GM12878 (cell line): Measurements from ENCODE around the gene CDH4. TPM values are rescaled to one million over a fixed set of nuclear protein-coding genes. Genes with fewer than 3 reads are reported as not detected.

Experiments
- ATAC-seq: fragments of 200-7000 bp; cut with Tn5 transposase; 3 replicates; pipeline ENCODE4 v1.9.1; 2020; ENCODE audit warnings: mild to moderate bottlenecking, moderate library complexity
- BruUV-seq: library from RNA; stranded (reverse); fragments of 400-500 nt; replicated peaks from 2 replicates; lab custom pipeline; 2021; lab: Mats Ljungman, UMichigan
- CTCF ChIA-PET: fragments of 300-600 bp; sonication (Branson Sonifier 250); formaldehyde crosslinking; extraction: SDS; loops from one replicate; lab custom pipeline; 2021; ENCODE audit warnings: inconsistent platforms; lab: Yijun Ruan, JAX
- POLR2A ChIA-PET: fragments of 350-600 bp; formaldehyde crosslinking; extraction: SDS; loops from one replicate; lab custom pipeline; 2021; ENCODE audit warnings: inconsistent platforms; lab: Charles Lee
- RAD21 ChIA-PET: fragments of 300-600 bp; sonication (Branson Sonifier 250); formaldehyde crosslinking; loops from one replicate; lab custom pipeline; 2023; ENCODE audit warnings: antibody characterized with exemption; ENCODE audit not compliant: unreplicated experiment; lab: Charles Lee
- SMC1A ChIA-PET: fragments of 300-600 bp; sonication (Branson Sonifier 250); formaldehyde crosslinking; loops from one replicate; lab custom pipeline; 2023; ENCODE audit not compliant: unreplicated experiment, uncharacterized antibody; lab: Charles Lee
- DNase-seq: peaks from one replicate; pipeline ENCODE4 v3.0.0-alpha.2; 2011; ENCODE audit warnings: low read depth, low spot score
- FAIRE-seq: peaks from 3 replicates; lab custom pipeline; 2011; peaks lifted over from hg19 to GRCh38; lab: Jason Lieb, UNC
- H2AFZ ChIP-seq: 2 replicates; pipeline ENCODE4 v1.6.0; 2011; ENCODE audit warnings: low read depth, low read length, control low read depth; ENCODE audit not compliant: control insufficient read depth
- H3K27ac ChIP-seq: 2 replicates; pipeline ENCODE4 v1.5.1; 2011; ENCODE audit warnings: control low read depth; ENCODE audit not compliant: control insufficient read depth, insufficient read depth
- H3K27me3 ChIP-seq, 2 experiments: replicated peaks in 1 of 2; 2 replicates each; pipeline versions ENCODE4 v1.6.0 to v1.6.1; 2011; ENCODE audit warnings: low read length in 1 of 2; ENCODE audit not compliant: control insufficient read depth in 2 of 2, insufficient read depth in 2 of 2
- H3K36me3 ChIP-seq, 2 experiments: 2 replicates each; pipeline ENCODE4 v1.5.1; 2011; ENCODE audit warnings: low read length in 1 of 2; ENCODE audit not compliant: control insufficient read depth in 2 of 2, insufficient read depth in 2 of 2
- H3K4me1 ChIP-seq: 2 replicates; pipeline ENCODE4 v1.6.1; 2011; ENCODE audit warnings: mild to moderate bottlenecking, low read length, moderate library complexity, mixed read lengths; ENCODE audit not compliant: control insufficient read depth, insufficient read depth
- H3K4me2 ChIP-seq: 2 replicates; pipeline ENCODE4 v1.6.0; 2011; ENCODE audit warnings: control low read depth; ENCODE audit not compliant: control insufficient read depth, insufficient read depth
- H3K4me3 ChIP-seq: fragments of 200-600 bp; sonication (generic); 2 replicates; pipeline ENCODE4 v1.5.1; 2016
- H3K79me2 ChIP-seq: 2 replicates; pipeline ENCODE4 v1.6.0; 2011; ENCODE audit warnings: low read length; ENCODE audit not compliant: control insufficient read depth, insufficient read depth
- H3K9ac ChIP-seq: 2 replicates; pipeline ENCODE4 v1.8.0; 2011; ENCODE audit warnings: low read length, control low read depth, mixed read lengths; ENCODE audit not compliant: control insufficient read depth, insufficient read depth
- H3K9me3 ChIP-seq: replicated peaks from 3 replicates; pipeline ENCODE4 v1.5.1; 2011; ENCODE audit warnings: mild to moderate bottlenecking, low read length; ENCODE audit not compliant: control insufficient read depth, insufficient read depth
- H4K20me1 ChIP-seq: 2 replicates; pipeline ENCODE4 v1.6.0; 2011; ENCODE audit not compliant: control insufficient read depth, insufficient read depth
- BMI1 ChIP-seq: fragments of 450-650 bp; IDR thresholded peaks from 2 replicates; pipeline ENCODE4 v1.6.1; 2016; ENCODE audit warnings: mild to moderate bottlenecking, moderate library complexity, borderline replicate concordance
- EED ChIP-seq: sonication (generic); IDR thresholded peaks from 2 replicates; pipeline ENCODE4 v1.6.1; 2016; ENCODE audit warnings: antibody characterized with exemption, low read depth
- NFYA ChIP-seq: IDR thresholded peaks from 2 replicates; pipeline ENCODE4 v1.6.1; 2011; ENCODE audit warnings: low read depth, mild to moderate bottlenecking, low read length, improper control_type of control experiment, borderline replicate concordance
- ZBTB4 ChIP-seq: fragments of 450-650 bp; formaldehyde crosslinking; IDR thresholded peaks from 2 replicates; pipeline ENCODE4 v1.4.0; 2022; ENCODE audit warnings: mild to moderate bottlenecking, moderate library complexity
- WGBS: methylation state at CpG from one replicate; pipeline ENCODE4 v1.1.6; 2016; ENCODE audit warnings: low lambda C conversion rate; ENCODE audit not compliant: insufficient replicate concordance, insufficient coverage; ENCODE audit errors: missing lambda C conversion rate; 5-methylcytosine and 5-hydroxymethylcytosine counted together
- in situ Hi-C: fragments of 300-500 bp; cut with MboI; formaldehyde crosslinking; loops from 9 replicates; pipeline ENCODE4 v1.14.3; 2018; ENCODE audit warnings: mixed read lengths
- intact Hi-C: fragments of 100-400 bp; cut with micrococcal nuclease; formaldehyde crosslinking; loops from one replicate; pipeline ENCODE4 v1.14.2; 2022; ENCODE audit not compliant: unreplicated experiment
- polyA plus RNA-seq, 11 experiments: library from polyadenylated mRNA; depleted of rRNA in 4 of 11; unstranded in 6 of 11; stranded (reverse) in 5 of 11; fragments of >200 nt; fragmentation: Nextera tagmentation in 4 of 11; fragmentation: Illumina TruSeq in 1 of 11; extraction: Ambion mirVana in 4 of 11; extraction: Trizol in 1 of 11; gene quantifications; 1 replicate in 1 of 11; 2 replicates in 10 of 11; pipeline versions ENCODE4 v1.2.1 to v1.2.3, GENCODE V29; 2011 to 2016; ENCODE audit warnings: inconsistent platforms in 2 of 11, missing spikeins in 2 of 11, low read depth in 1 of 11
- total RNA-seq, 4 experiments: library from RNA; depleted of rRNA in 3 of 4; stranded (reverse); fragments of >200 nt in 3 of 4; fragmentation: Illumina TruSeq in 1 of 4; extraction: Trizol in 1 of 4; gene quantifications; 2 replicates each; pipeline versions ENCODE4 v1.2.1 to v1.2.3, GENCODE V29; 2013 to 2021
- TF ChIP-seq, protein P1 (sequence below): fragments of 450-650 bp; IDR thresholded peaks from 2 replicates; pipeline ENCODE4 v1.6.1; 2014; ENCODE audit warnings: mild to moderate bottlenecking

The CDH4 gene
- total and polyA plus RNA-seq, 10 of the 15 experiments (the other 5 are each of a cell fraction or from before 2014, with no cell fraction given): not detected

- TF ChIP-seq ZBTB4 (CRISPR knock-in tag) (no peak), NFYA (no peak)
Observed at GRCh38 chr20:61288331-61288784, 36.3 kb downstream of the CDH4 start (continued).

DNA sequence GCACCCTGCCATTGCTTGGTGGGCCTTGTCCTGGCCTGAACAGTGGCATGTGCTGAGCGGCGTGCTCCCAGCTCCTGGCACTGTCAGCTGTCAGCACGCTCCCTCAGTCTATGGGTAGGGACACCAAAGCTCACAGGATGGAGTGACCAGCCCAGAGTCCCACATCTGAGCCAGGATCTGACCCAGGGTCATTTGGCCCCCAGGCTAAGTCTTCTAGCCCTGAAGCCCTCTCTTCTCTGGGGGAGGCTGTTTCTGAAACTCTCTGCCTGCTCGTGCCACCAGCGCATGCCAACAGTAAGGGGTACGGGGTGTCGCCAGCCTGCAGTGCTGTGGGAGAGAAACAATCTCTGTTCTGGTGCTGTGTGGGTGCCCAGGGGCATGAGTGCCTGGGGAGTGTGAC lies 37.1 kb downstream of the CDH4 start:
- 72% methylated on average over 7 of the region's 7 CpGs for WGBS

More for the DNA sequence above, 37.1 kb downstream of the CDH4 start:
- SMC1A ChIA-PET: no interaction called here
- H3K4me2 ChIP-seq: no peak overlapping the region
- no peaks in the 10 kb centered on the region for H3K36me3 ChIP-seq
- ATAC-seq: no peak
- no TSS peak for BruUV-seq
- H4K20me1 ChIP-seq: no peaks in the 10 kb centered on the region
- intact Hi-C loops: no loop called here
- no peaks in the 10 kb centered on the region for H3K27me3 ChIP-seq
- no peak for TF ChIP-seq BMI1
- TF ChIP-seq EED: no peak
- TF ChIP-seq, protein P1, sequence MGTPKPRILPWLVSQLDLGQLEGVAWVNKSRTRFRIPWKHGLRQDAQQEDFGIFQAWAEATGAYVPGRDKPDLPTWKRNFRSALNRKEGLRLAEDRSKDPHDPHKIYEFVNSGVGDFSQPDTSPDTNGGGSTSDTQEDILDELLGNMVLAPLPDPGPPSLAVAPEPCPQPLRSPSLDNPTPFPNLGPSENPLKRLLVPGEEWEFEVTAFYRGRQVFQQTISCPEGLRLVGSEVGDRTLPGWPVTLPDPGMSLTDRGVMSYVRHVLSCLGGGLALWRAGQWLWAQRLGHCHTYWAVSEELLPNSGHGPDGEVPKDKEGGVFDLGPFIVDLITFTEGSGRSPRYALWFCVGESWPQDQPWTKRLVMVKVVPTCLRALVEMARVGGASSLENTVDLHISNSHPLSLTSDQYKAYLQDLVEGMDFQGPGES: no peak
- no peak for FAIRE-seq
- CTCF ChIA-PET: no interaction called here
- DNase-seq: no peak
- in situ Hi-C loops: no loop called here
- H3K79me2 ChIP-seq: no peaks in the 10 kb centered on the region
- no peak overlapping the region for H3K4me3 ChIP-seq
- H3K27ac ChIP-seq: no peak overlapping the region
- H3K9ac ChIP-seq: no peak overlapping the region
- H2AFZ ChIP-seq: no peak overlapping the region
- RAD21 ChIA-PET: no interaction called here
- POLR2A ChIA-PET: no interaction called here
- no peaks in the 10 kb centered on the region; the same call in 2 of the 3 replicates for H3K9me3 ChIP-seq
- H3K4me1 ChIP-seq: no peaks in the 10 kb centered on the region
